Breast epithelium (tissue), 3 donors: ENCODE data around the gene PSD.

Experiments used
- POLR2A ChIP-seq: fragments of 450-650 bp; IDR thresholded peaks from one replicate; pipeline ENCODE4 v1.6.1; 2016; ENCODE audit warnings: antibody characterized with exemption, mild to moderate bottlenecking, moderate library complexity
- POLR2AphosphoS5 ChIP-seq, 3 donors: sonication (generic); formaldehyde crosslinking; IDR thresholded peaks; one replicate each; pipeline ENCODE4 v1.6.1; 2017; ENCODE audit warnings: antibody characterized with exemption in 3 of 3
- TF ChIP-seq, protein P1 (sequence below), 3 donors: fragments of 450-650 bp; IDR thresholded peaks; one replicate each; pipeline ENCODE4 v1.5.1; 2016 to 2017; ENCODE audit warnings: antibody characterized with exemption in 3 of 3, mild to moderate bottlenecking in 3 of 3, moderate library complexity in 3 of 3

DNA sequence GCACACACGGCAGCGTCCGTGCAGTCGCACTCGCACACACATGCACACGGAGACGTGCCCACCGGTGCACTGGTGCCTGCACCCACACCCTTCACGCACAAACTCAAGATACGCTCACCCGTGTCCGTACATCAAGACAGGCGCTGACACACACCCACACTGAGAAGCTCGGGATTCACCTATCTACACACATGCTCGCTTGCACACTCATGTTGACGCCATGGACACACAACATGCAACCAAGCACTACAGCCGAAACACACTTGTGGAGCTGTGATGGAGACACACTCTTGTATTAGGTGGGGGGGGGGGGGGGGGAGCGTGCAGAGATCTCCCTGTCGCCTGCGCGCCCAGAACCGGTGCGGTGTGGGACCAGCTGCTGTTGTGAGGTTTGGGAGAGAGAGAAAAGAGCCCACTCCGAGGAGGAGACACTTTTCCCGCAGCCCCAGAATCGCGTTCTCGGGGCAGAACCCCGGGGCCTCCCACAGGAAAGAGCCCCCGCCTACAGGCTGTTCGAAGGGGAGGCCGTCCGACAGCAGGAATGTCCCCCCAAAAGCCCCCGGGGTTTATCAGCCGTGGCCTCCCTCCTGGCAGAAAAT, 23.7 kb downstream of the PSD start:
- TF ChIP-seq, protein P1, sequence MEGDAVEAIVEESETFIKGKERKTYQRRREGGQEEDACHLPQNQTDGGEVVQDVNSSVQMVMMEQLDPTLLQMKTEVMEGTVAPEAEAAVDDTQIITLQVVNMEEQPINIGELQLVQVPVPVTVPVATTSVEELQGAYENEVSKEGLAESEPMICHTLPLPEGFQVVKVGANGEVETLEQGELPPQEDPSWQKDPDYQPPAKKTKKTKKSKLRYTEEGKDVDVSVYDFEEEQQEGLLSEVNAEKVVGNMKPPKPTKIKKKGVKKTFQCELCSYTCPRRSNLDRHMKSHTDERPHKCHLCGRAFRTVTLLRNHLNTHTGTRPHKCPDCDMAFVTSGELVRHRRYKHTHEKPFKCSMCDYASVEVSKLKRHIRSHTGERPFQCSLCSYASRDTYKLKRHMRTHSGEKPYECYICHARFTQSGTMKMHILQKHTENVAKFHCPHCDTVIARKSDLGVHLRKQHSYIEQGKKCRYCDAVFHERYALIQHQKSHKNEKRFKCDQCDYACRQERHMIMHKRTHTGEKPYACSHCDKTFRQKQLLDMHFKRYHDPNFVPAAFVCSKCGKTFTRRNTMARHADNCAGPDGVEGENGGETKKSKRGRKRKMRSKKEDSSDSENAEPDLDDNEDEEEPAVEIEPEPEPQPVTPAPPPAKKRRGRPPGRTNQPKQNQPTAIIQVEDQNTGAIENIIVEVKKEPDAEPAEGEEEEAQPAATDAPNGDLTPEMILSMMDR (IDR thresholded peaks at IDR 0.05), result no peak
- TF ChIP-seq POLR2A, result no peak
- TF ChIP-seq POLR2AphosphoS5 (IDR thresholded peaks at IDR 0.05), result no peak
